NCI-H1417 treated with DMSO at 0.1 percent for 48 hours (cell line): ENCODE measurements around the gene PRPF19.
A peak's percentile ranks its signal among the peaks of the same experiment; 100 is the strongest.

Experiments
- DNase-seq: peaks from one replicate; lab custom pipeline; 2025; lab: John Stamatoyannopoulos, UW

Gene PRPF19

GRCh38 chr11:60906132-60906972, at the start of gene PRPF19:
Gene PRPF19 (minus strand): TSS chr11:60906585. CDS start chr11:60906382, 203 bp downstream.
- peak; percentile 88 for DNase-seq

GRCh38 chr11:60955571-60955970, 49.2 kb upstream of the PRPF19 start:
- DNase-seq = no peak

- DNase-seq = no peak
Observed at GRCh38 chr11:60954421-60954820, 48.0 kb upstream of the PRPF19 start.

GRCh38 chr11:60953781-60954180, 47.4 kb upstream of the PRPF19 start:
- DNase-seq = no peak

GRCh38 chr11:60952742-60953170, 46.4 kb upstream of the PRPF19 start:
- no peak for DNase-seq

- no peak for DNase-seq
Observed at GRCh38 chr11:60951904-60952741, 45.7 kb upstream of the PRPF19 start, which contains the start of gene SLC15A3. Gene SLC15A3 (minus strand): TSS chr11:60952176. CDS start chr11:60951551, 625 bp downstream.

GRCh38 chr11:60951606-60951903, 45.2 kb upstream of the PRPF19 start:
- no peak for DNase-seq

GRCh38 chr11:60950933-60951605, 44.7 kb upstream of the PRPF19 start:
- DNase-seq = no peak

- DNase-seq = no peak
Observed at GRCh38 chr11:60950024-60950423, 43.6 kb upstream of the PRPF19 start.

- no peak for DNase-seq
Observed at GRCh38 chr11:60948250-60948649, 41.9 kb upstream of the PRPF19 start.

- DNase-seq = no peak
Observed at GRCh38 chr11:60947700-60948099, 41.3 kb upstream of the PRPF19 start.

- no peak for DNase-seq
Observed at GRCh38 chr11:60946601-60947264, 40.3 kb upstream of the PRPF19 start.

- DNase-seq = no peak
Observed at GRCh38 chr11:60945295-60945667, 38.9 kb upstream of the PRPF19 start.

- no peak for DNase-seq
Observed at GRCh38 chr11:60944490-60945294, 38.3 kb upstream of the PRPF19 start.

GRCh38 chr11:60942970-60943565, 36.7 kb upstream of the PRPF19 start:
- no peak for DNase-seq

GRCh38 chr11:60942219-60942618, 35.8 kb upstream of the PRPF19 start:
- DNase-seq = no peak

- DNase-seq = no peak
Observed at GRCh38 chr11:60941371-60942119, 35.2 kb upstream of the PRPF19 start.

- no peak for DNase-seq
Observed at GRCh38 chr11:60939855-60940254, 33.5 kb upstream of the PRPF19 start.

- DNase-seq = no peak
Observed at GRCh38 chr11:60939301-60939700, 32.9 kb upstream of the PRPF19 start.

GRCh38 chr11:60938500-60938899, 32.1 kb upstream of the PRPF19 start:
- no peak for DNase-seq
